GDM1 (cell line): ENCODE data around the gene GPR171.

Source experiments
- DNase-seq: peaks from one replicate; lab custom pipeline; 2025; lab: John Stamatoyannopoulos, UW

The GPR171 gene

GRCh38 chr3:151175952-151176351 lies 27.1 kb downstream of the GPR171 start:
- no peak for DNase-seq

GRCh38 chr3:151174351-151174750 lies 28.7 kb downstream of the GPR171 start:
- DNase-seq = no peak

- DNase-seq = peak; percentile 63
Measured at GRCh38 chr3:151171145-151171757, 31.8 kb downstream of the GPR171 start.

GRCh38 chr3:151169948-151170679 lies 32.9 kb downstream of the GPR171 start:
- DNase-seq = peak; percentile 45

- DNase-seq = no peak
Measured at GRCh38 chr3:151169262-151169947, 33.6 kb downstream of the GPR171 start.

GRCh38 chr3:151168269-151169094 lies 34.5 kb downstream of the GPR171 start:
- peak; percentile 31 for DNase-seq

- DNase-seq = no peak
Measured at GRCh38 chr3:151166161-151166560, 36.9 kb downstream of the GPR171 start.

- no peak for DNase-seq
Measured at GRCh38 chr3:151165226-151165625, 37.8 kb downstream of the GPR171 start.

- DNase-seq = no peak
Measured at GRCh38 chr3:151159806-151160205, 43.2 kb downstream of the GPR171 start.

- DNase-seq = no peak
Measured at GRCh38 chr3:151156618-151157216, 46.3 kb downstream of the GPR171 start.

GRCh38 chr3:151155409-151156128 lies 47.4 kb downstream of the GPR171 start:
- DNase-seq = no peak

- DNase-seq = no peak
Measured at GRCh38 chr3:151154566-151154965, 48.5 kb downstream of the GPR171 start.

GRCh38 chr3:151152455-151153079 lies 50.4 kb downstream of the GPR171 start:
- DNase-seq = no peak
